SJSA1 (cell line): ENCODE data around the gene TAOK2. TPM values are rescaled to one million over a fixed set of nuclear protein-coding genes. Genes with fewer than 3 reads are reported as not detected.
"Not testable (repeated sequence)": the region's sequence is repeated elsewhere in the genome, so short reads cannot be mapped to it uniquely, and the experiment has no call there.

Source experiments
- DNase-seq, 2 experiments: peaks; one replicate each; pipeline ENCODE4 v3.0.0-alpha.2; 2015 to 2020; ENCODE audit warnings: low spot score in 2 of 2, low read depth in 1 of 2
- H3K27ac ChIP-seq: fragments of 250-450 bp; sonication (Bioruptor Pico); 2 replicates; pipeline ENCODE4 v1.5.1; 2020; ENCODE audit warnings: mild to moderate bottlenecking, moderate library complexity
- H3K27me3 ChIP-seq: fragments of 250-450 bp; sonication (Bioruptor Pico); replicated peaks from 2 replicates; pipeline ENCODE4 v1.5.1; 2020; ENCODE audit warnings: mild to moderate bottlenecking, moderate library complexity
- H3K36me3 ChIP-seq: fragments of 250-450 bp; sonication (Bioruptor Pico); 2 replicates; pipeline ENCODE4 v1.5.1; 2020; ENCODE audit warnings: mild to moderate bottlenecking
- H3K4me1 ChIP-seq: fragments of 250-450 bp; sonication (Bioruptor Pico); replicated peaks from 2 replicates; pipeline ENCODE4 v1.6.1; 2021; ENCODE audit warnings: mild to moderate bottlenecking
- H3K4me3 ChIP-seq: fragments of 250-450 bp; sonication (Bioruptor Pico); 2 replicates; pipeline ENCODE4 v1.5.1; 2020; ENCODE audit warnings: mild to moderate bottlenecking
- H3K9me3 ChIP-seq: fragments of 250-450 bp; sonication (Bioruptor Pico); replicated peaks from 2 replicates; pipeline ENCODE4 v1.5.1; 2020; ENCODE audit warnings: mild to moderate bottlenecking
- total RNA-seq: library from RNA; depleted of rRNA; stranded (reverse); fragments of >200 nt; shearing (Covaris generic); gene quantifications from 2 replicates; pipeline ENCODE4 v1.2.3, GENCODE V29; 2014

The TAOK2 gene
- total RNA-seq, 1 experiment from 2014 or later = 65.8 TPM

GRCh38 chr16:29958756-29959155 is 14.9 kb upstream of the TAOK2 start:
- H3K27ac ChIP-seq = no peak overlapping the region
- DNase-seq = no peak
- no peak overlapping the region for H3K4me3 ChIP-seq
- peaks cover 14% of the 10 kb centered on the region for H3K4me1 ChIP-seq
- H3K27me3 ChIP-seq = no peaks in the 10 kb centered on the region
- no peaks in the 10 kb centered on the region for H3K36me3 ChIP-seq
- H3K9me3 ChIP-seq = no peaks in the 10 kb centered on the region

DNA sequence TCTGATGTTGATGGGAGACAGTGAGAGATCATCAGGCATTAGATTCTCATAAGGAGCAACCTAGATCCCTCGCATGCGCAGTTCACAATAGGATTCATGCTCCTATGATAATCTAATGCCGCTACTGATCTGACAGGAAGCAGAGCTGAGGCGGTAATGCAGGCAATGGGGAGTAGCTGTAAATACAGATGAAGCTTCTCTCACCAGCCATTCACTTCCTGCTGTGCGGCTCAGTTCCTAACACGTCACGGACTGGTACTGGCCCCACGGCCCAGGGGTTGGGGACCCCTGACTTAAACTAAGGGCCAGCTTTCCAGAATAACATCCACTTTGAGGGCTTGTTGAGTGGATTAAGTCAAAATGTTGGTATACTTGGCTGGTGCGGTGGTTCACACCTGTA is 14.4 kb upstream of the TAOK2 start:
- no peaks in the 10 kb centered on the region for H3K36me3 ChIP-seq
- H3K9me3 ChIP-seq = no peaks in the 10 kb centered on the region
- H3K27ac ChIP-seq = no peak overlapping the region
- no peaks in the 10 kb centered on the region for H3K27me3 ChIP-seq
- no peak overlapping the region for H3K4me3 ChIP-seq
- H3K4me1 ChIP-seq = peaks cover 14% of the 10 kb centered on the region
- no peak for DNase-seq

DNA sequence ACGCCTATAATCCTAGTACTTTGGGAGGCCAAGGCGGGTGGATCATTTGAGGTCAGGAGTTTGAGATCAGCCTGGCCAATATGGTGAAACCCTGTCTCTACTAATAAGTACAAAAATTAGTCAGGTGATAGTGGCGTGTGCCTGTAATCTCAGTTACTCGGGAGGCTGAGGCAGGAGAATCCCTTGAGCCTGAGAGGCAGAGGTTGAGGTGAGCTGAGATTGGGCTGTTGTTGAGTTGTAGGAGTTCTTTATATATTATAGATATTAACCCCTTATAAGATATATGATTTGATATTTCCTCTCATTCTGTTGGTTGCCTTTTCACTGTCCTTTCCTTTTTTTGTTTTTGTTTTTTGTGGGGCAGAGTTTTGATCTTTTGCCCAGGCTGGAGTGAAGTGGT is 13.8 kb upstream of the TAOK2 start:
- not testable (repeated sequence) for H3K36me3 ChIP-seq, H3K4me3 ChIP-seq, DNase-seq, H3K9me3 ChIP-seq, H3K27ac ChIP-seq, H3K27me3 ChIP-seq
- peaks cover 14% of the 10 kb centered on the region for H3K4me1 ChIP-seq

DNA sequence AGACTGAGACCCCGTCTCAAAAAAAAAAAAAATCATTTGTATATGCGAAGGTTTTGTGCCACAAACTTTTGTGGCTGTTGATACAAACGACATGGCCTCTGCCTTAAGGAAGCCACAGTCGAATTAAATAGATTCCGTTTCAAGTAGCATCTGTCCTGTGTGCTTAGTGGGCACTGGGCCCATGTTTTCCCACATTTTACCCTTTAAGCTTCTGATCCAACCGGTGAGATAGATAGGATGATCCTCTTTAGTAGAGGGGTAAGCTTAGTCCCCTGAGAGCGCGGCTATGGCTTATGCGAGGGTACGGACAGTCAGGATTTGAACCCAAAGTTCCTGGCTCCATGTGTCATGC is 12.6 kb upstream of the TAOK2 start:
- no peak for DNase-seq
- no peaks in the 10 kb centered on the region for H3K9me3 ChIP-seq
- peak overlapping the region; percentile 53 for H3K4me3 ChIP-seq
- H3K27ac ChIP-seq = no peak overlapping the region
- H3K27me3 ChIP-seq = no peaks in the 10 kb centered on the region
- no peaks in the 10 kb centered on the region for H3K36me3 ChIP-seq
- peaks cover 14% of the 10 kb centered on the region for H3K4me1 ChIP-seq

DNA sequence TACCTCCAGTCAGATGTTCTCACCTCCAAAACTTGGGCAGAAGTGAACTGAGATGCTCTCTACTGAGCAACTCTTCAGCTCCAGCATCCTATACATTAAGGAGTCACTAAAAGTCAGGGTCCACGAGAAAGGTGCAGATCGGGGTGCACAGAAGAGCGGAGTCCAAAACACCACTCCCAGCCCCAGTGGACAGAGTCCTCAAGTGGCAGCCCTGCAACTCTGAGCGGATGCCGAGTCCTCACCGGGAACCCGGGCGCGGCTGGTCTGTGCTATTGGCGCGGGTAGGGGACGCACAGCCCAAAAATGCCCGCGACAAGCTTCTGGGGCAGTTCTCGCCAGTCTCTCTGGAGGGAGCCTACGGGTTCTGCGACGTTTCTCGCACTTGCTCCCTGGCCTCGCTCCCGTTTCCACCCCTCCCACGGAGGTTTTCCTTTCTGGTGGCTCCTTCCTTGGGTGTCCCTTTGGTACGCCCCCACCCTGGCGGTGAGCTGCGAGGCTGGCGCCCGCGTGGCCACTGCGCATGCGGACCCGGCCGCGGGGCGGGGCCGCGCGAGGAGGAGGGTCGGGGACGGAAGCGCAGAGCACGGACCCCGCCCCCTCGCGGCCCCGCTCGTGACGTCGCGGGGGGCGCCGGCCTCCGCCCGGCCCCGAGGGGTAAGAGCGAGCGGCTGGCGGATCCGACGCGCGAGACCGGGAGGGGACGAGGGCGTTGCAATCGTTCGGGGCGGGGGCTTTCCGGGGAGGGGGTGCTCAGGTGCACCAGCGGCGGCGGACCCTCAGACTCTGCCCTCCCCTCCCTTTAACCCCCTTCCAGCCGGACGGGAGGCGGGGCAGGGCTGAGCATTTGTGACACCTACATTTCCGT is 12.0 kb upstream of the TAOK2 start, which contains the start of gene TMEM219:
Gene TMEM219 (plus strand): TSS at position 601 of the 865 bp plus-strand sequence. CDS start 1,065 bp downstream, outside the sequence.
- peak; percentile 91 to 98 for DNase-seq
- H3K27me3 ChIP-seq = no peaks in the 10 kb centered on the region
- peak within 1 kb of the TSS; percentile 53 for H3K4me3 ChIP-seq
- peaks cover 14% of the 10 kb centered on the region for H3K4me1 ChIP-seq
- peak within 1 kb of the TSS; percentile 50 for H3K27ac ChIP-seq
- H3K9me3 ChIP-seq = no peaks in the 10 kb centered on the region
- H3K36me3 ChIP-seq = no peaks in the 10 kb centered on the region

DNA sequence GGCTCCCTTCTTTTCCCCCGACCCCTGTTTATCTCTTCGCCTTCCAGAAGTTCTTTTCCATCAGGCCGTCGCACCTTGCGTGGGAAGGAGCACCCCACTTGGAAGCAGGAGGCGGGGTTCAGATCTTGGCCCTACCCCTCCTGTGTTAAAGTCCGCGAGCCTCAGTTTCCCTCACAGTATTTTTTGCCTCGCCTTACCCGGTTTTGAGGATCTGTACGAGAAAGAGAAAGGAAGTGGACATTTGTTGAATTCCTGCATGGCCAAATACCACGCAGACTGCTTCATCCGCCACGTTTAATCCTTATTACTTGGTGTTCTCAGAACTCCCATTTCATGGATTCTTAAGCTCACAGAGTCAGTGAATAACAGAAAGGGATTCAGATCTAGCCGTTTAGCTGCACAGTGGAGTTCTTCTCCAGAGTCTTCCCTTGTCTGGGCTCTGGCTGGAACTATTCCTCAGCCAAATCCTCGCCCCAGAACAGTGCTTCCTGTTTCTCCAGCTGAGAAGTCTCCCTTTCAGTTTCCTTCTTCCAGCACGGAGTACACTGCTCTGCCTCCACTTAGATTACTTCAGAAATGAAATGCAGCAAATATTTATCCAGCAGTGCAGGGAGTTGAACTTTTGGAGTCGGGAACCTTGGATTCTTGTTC is 11.2 kb upstream of the TAOK2 start:
- Histone ChIP-seq H3K4me3 (peak overlapping the region; percentile 53), H3K27me3 (no peaks in the 10 kb centered on the region), H3K36me3 (no peaks in the 10 kb centered on the region; the same call in 1 of the 2 replicates), H3K9me3 (no peaks in the 10 kb centered on the region), H3K4me1 (peaks cover 14% of the 10 kb centered on the region), H3K27ac (peak overlapping the region; percentile 50)
- DNase-seq = peak in 1 of 2 experiments; percentile 31

- Histone ChIP-seq H3K4me3 (no peak overlapping the region; the same call in 1 of the 2 replicates), H3K36me3 (peaks cover 3% of the 10 kb centered on the region; the same call in 1 of the 2 replicates), H3K4me1 (peaks cover 14% of the 10 kb centered on the region), H3K27me3 (no peaks in the 10 kb centered on the region), H3K27ac (no peak overlapping the region), H3K9me3 (no peaks in the 10 kb centered on the region)
- DNase-seq = no peak
Measured at GRCh38 chr16:29963021-29963743, 10.5 kb upstream of the TAOK2 start.

- Histone ChIP-seq H3K27me3 (no peaks in the 10 kb centered on the region), H3K4me3 (no peak overlapping the region), H3K36me3 (peaks cover 18% of the 10 kb centered on the region), H3K4me1 (no peaks in the 10 kb centered on the region), H3K27ac (no peak overlapping the region), H3K9me3 (0 out of 2 replicates have a peak, but pooled peaks cover 1% of the 10 kb centered on the region)
- DNase-seq = no peak
Measured at GRCh38 chr16:29968205-29968604, 5.5 kb upstream of the TAOK2 start.

GRCh38 chr16:29971304-29971703 is 2.4 kb upstream of the TAOK2 start:
- no peak overlapping the region for H3K4me3 ChIP-seq
- no peak overlapping the region for H3K27ac ChIP-seq
- H3K27me3 ChIP-seq = no peaks in the 10 kb centered on the region
- H3K9me3 ChIP-seq = 0 out of 2 replicates have a peak, but pooled peaks cover 2% of the 10 kb centered on the region
- DNase-seq = no peak
- peaks cover 30% of the 10 kb centered on the region for H3K36me3 ChIP-seq
- peaks cover 15% of the 10 kb centered on the region for H3K4me1 ChIP-seq

DNA sequence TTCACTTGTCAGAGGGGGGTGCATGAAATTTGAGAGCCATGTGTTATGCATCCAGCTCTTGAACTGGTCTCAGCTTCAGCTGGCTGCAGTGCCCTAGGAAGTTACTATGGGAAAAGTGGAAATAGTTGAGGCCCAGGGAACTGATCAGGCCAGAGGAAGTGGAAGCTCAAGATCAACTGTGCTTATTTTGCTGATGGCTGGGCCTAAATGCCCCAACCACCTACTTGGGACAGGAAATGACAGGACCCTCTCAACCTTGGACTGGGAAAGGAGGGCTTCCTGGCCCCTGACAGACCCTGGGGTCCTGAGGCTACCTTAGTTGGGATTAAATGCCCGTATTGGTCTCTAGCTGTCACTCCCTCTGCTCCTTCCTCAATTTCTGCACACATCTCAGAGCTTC is 1.2 kb upstream of the TAOK2 start:
- Histone ChIP-seq H3K36me3 (peaks cover 39% of the 10 kb centered on the region), H3K4me1 (peaks cover 15% of the 10 kb centered on the region), H3K27ac (no peak overlapping the region), H3K4me3 (no peak overlapping the region), H3K27me3 (no peaks in the 10 kb centered on the region), H3K9me3 (0 out of 2 replicates have a peak, but pooled peaks cover 2% of the 10 kb centered on the region)
- DNase-seq = no peak

DNA sequence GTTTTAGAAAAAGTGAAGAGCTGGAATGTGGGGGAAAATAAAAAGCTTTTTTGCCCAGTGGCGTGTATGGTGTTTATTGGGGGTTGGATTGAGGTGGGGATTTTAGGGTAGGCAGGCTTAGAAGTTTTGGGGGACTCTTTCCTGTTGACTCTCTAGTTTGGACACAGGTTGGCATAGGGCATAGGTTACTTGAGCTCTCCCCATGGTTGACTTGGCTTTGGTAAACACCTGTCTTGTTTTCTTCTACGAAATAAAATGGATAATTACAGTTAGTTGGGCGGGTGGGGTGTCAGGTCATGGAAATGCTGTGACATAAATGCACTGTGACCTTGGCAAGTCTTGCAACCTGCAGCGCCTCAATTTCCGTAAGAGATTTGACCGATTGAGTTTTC is 680 bp upstream of the TAOK2 start:
- 0 out of 2 replicates have a peak, but pooled peaks cover 2% of the 10 kb centered on the region for H3K9me3 ChIP-seq
- no peak overlapping the region for H3K27ac ChIP-seq
- H3K4me3 ChIP-seq = no peak overlapping the region; the same call in 1 of the 2 replicates
- no peaks in the 10 kb centered on the region for H3K27me3 ChIP-seq
- peaks cover 43% of the 10 kb centered on the region for H3K36me3 ChIP-seq
- no peak for DNase-seq
- peaks cover 15% of the 10 kb centered on the region for H3K4me1 ChIP-seq

- peak in 1 of 2 experiments; percentile 13 for DNase-seq
- Histone ChIP-seq H3K36me3 (peaks cover 53% of the 10 kb centered on the region), H3K4me1 (peaks cover 15% of the 10 kb centered on the region), H3K27me3 (no peaks in the 10 kb centered on the region), H3K27ac (peak overlapping the region; percentile 41), H3K9me3 (0 out of 2 replicates have a peak, but pooled peaks cover 2% of the 10 kb centered on the region), H3K4me3 (peak overlapping the region; percentile 66)
Measured at GRCh38 chr16:29974291-29975133, 844 bp downstream of the TAOK2 start.

DNA sequence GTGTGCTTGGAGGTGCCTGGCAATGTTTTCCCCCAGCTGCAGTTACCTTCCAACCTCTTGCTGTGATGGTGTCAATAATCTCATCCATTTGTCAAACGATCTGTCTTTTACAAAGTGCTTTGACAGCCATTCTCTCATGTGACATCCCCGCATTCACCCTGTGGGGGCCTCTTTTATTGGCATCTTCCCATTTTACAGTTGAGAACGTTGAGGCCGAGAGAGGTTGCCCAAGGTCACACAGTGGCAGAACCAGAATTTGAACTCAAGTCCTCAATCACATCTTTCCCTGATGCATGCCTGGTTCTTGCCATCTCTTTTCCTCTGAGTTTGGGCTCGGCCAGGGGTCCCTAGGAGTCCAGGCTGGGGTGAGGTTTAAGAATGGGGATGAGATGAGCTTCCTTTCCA is 1.5 kb downstream of the TAOK2 start:
- Histone ChIP-seq H3K36me3 (peaks cover 59% of the 10 kb centered on the region), H3K27me3 (no peaks in the 10 kb centered on the region), H3K27ac (no peak overlapping the region), H3K9me3 (0 out of 2 replicates have a peak, but pooled peaks cover 2% of the 10 kb centered on the region), H3K4me1 (peaks cover 15% of the 10 kb centered on the region), H3K4me3 (peak overlapping the region; percentile 66)
- DNase-seq = no peak
